ENCODE results near the gene DNAAF8. TPM values are rescaled to one million over a fixed set of nuclear protein-coding genes. Genes with fewer than 3 reads are reported as not detected.

The DNAAF8 gene
- total RNA-seq, 1 experiment from 2014 or later, result 0.06 TPM

Other genes with a start within 250 kb of the DNAAF8 start
- gene CDIP1, start 195.8 kb upstream of the DNAAF8 start, total RNA-seq (2014; rRNA removed; shearing (Covaris generic)), result 28.6 and 31.0 TPM in 2 replicates
- not detected in 2 replicates for gene C16orf96, start 178.2 kb upstream of the DNAAF8 start, total RNA-seq (2014; rRNA removed; shearing (Covaris generic))
- gene UBALD1, start 119.6 kb upstream of the DNAAF8 start, total RNA-seq (2014; rRNA removed; shearing (Covaris generic)), result 5.5 and 8.7 TPM in 2 replicates
- 11.6 and 13.8 TPM in 2 replicates for gene MGRN1, start 109.7 kb upstream of the DNAAF8 start, total RNA-seq (2014; rRNA removed; shearing (Covaris generic))
- 22.3 and 23.6 TPM in 2 replicates for gene NUDT16L1, start 41.0 kb upstream of the DNAAF8 start, total RNA-seq (2014; rRNA removed; shearing (Covaris generic))
- 10.0 and 10.9 TPM in 2 replicates for gene ANKS3, start 266 bp upstream of the DNAAF8 start, total RNA-seq (2014; rRNA removed; shearing (Covaris generic))
- 7.6 and 7.8 TPM in 2 replicates for gene ZNF500, start 32.6 kb downstream of the DNAAF8 start, total RNA-seq (2014; rRNA removed; shearing (Covaris generic))
- gene SEPTIN12, start 53.8 kb downstream of the DNAAF8 start, total RNA-seq (2014; rRNA removed; shearing (Covaris generic)), result not detected in 2 replicates
- not detected in 2 replicates for gene SMIM22, start 60.8 kb downstream of the DNAAF8 start, total RNA-seq (2014; rRNA removed; shearing (Covaris generic))
- gene ROGDI, start 68.1 kb downstream of the DNAAF8 start, total RNA-seq (2014; rRNA removed; shearing (Covaris generic)), result 15.1 and 20.5 TPM in 2 replicates
- gene GLYR1, start 112.8 kb downstream of the DNAAF8 start, total RNA-seq (2014; rRNA removed; shearing (Covaris generic)), result 40.3 and 45.3 TPM in 2 replicates
- gene UBN1, start 112.9 kb downstream of the DNAAF8 start, total RNA-seq (2014; rRNA removed; shearing (Covaris generic)), result 27.6 and 28.1 TPM in 2 replicates
- gene PPL, start 202.6 kb downstream of the DNAAF8 start, total RNA-seq (2014; rRNA removed; shearing (Covaris generic)), result 0.18 and 0.22 TPM in 2 replicates
- gene SEC14L5, start 223.8 kb downstream of the DNAAF8 start, total RNA-seq (2014; rRNA removed; shearing (Covaris generic)), result not detected in 2 replicates

Measured in SJCRH30 (cell line).